Suprapubic skin (tissue), 2 donors: ENCODE data around the gene SLC4A8.

Experiments used
- EP300 ChIP-seq: sonication (generic); formaldehyde crosslinking; IDR thresholded peaks from one replicate; pipeline ENCODE4 v1.6.1; 2017; ENCODE audit warnings: antibody characterized with exemption
- POLR2A ChIP-seq, 2 donors: fragments of 450-650 bp; IDR thresholded peaks; one replicate each; pipeline ENCODE4 v1.6.1; 2017; ENCODE audit warnings: antibody characterized with exemption in 2 of 2, mild to moderate bottlenecking in 2 of 2, moderate library complexity in 2 of 2

DNA sequence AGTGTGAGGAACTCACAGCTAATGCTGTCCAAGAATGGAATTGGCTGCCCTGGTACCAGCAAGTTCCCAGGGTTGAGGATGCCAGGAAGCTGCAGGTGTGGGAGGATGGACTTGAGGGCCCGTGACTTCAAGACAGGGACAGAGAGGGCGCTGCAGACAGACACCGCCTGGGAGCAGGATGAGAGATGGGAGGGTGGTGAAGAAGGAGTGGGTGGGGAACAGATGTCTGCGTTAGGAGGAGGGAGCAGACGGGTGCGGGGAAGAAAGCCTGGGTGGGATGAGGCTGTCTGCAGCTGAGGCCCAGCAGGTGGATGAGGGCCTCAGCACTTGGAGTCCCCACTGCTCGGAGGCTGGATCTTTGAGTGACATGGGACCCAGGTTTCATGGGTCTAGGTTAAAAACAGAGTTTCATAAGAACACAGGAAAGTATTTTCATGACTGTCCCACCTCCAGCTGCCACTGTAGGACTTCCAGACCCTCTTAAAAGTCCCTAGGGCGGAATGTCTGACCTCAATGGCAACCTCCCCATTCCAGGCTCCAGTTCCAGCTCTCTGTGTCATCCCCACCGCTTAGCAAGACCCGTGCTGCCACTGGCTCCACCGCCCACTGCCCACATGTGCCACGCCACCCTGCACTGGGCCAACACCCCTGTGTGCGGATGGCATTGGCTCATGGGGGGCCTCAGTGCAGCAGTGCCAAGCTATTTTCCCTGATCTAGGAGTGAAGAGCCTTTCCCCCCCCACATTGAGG, 96.1 kb downstream of the SLC4A8 start:
- TF ChIP-seq POLR2A (IDR thresholded peaks at IDR 0.05) (no peak), EP300 (no peak)
